Adrenal gland (tissue), 12 donors: Measurements from ENCODE around the gene NDUFAF5. TPM values are rescaled to one million over a fixed set of nuclear protein-coding genes. Genes with fewer than 3 reads are reported as not detected.

ENCODE experiments used
- DNase-seq, 7 donors: peaks; one replicate each; pipeline ENCODE4 v3.0.0-alpha.2; 2019 to 2020
- H3K27ac ChIP-seq, 5 donors: fragments of 200-600 bp; sonication (generic) in 4 of 5; 1 replicate in 3 of 5; 2 replicates in 2 of 5; pipeline versions ENCODE4 v1.5.1 to v1.8.0; 2016 to 2020; ENCODE audit warnings: mild to moderate bottlenecking in 1 of 5
- H3K27me3 ChIP-seq: fragments of 200-600 bp; 2 replicates; pipeline ENCODE4 v1.8.0; 2021
- H3K36me3 ChIP-seq, 2 donors: fragments of 200-600 bp; replicated peaks in 1 of 2; 1 replicate in 1 of 2; 2 replicates in 1 of 2; pipeline versions ENCODE4 v1.5.1 to v1.8.0; 2018 to 2022
- H3K4me1 ChIP-seq, 2 donors: fragments of 200-600 bp; replicated peaks in 1 of 2; 1 replicate in 1 of 2; 2 replicates in 1 of 2; pipeline versions ENCODE4 v1.5.1 to v1.8.0; 2018 to 2021
- H3K4me3 ChIP-seq, 4 donors: fragments of 200-600 bp; sonication (generic) in 3 of 4; one replicate each; pipeline ENCODE4 v1.5.1; 2016 to 2018
- H3K9me3 ChIP-seq, 3 donors: fragments of 200-600 bp; sonication (generic) in 1 of 3; replicated peaks in 1 of 3; 1 replicate in 2 of 3; 2 replicates in 1 of 3; pipeline versions ENCODE4 v1.5.1 to v1.8.0; 2016 to 2021
- CTCF ChIP-seq, 6 experiments: fragments of 450-650 bp in 4 of 6; fragments of 200-600 bp in 2 of 6; sonication (generic) in 1 of 6; IDR thresholded peaks; 1 replicate in 5 of 6; 2 replicates in 1 of 6; pipeline versions ENCODE4 v1.5.1 to v1.8.0; 2016 to 2021; ENCODE audit warnings: antibody characterized with exemption in 6 of 6, mild to moderate bottlenecking in 2 of 6, moderate library complexity in 1 of 6
- POLR2A ChIP-seq, 2 donors: fragments of 450-650 bp; IDR thresholded peaks; one replicate each; pipeline ENCODE4 v1.6.1; 2017; ENCODE audit warnings: antibody characterized with exemption in 2 of 2, mild to moderate bottlenecking in 2 of 2, moderate library complexity in 1 of 2
- WGBS, 4 donors: extraction: QIAGEN DNeasy Blood & Tissue Kit in 2 of 4; methylation state at CpG; one replicate each; pipeline versions ENCODE4 v1.1.5 to v1.1.7; 2013 to 2017; 5-methylcytosine and 5-hydroxymethylcytosine counted together
- intact Hi-C, 2 donors: fragments of 100-400 bp; cut with DNase I; formaldehyde crosslinking; loops; one replicate each; pipeline versions ENCODE4 v1.14.1 to v1.15.0; 2022 to 2023
- polyA plus RNA-seq, 3 donors: library from polyadenylated mRNA; stranded (reverse); fragments of 200-250 nt in 2 of 3; fragments of 350-450 nt in 1 of 3; fragmentation: Illumina TruSeq in 1 of 3; extraction: RNeasy Lipid Tissue Mini Kit (QIAGEN cat#74804) in 1 of 3; gene quantifications; one replicate each; pipeline ENCODE4 v1.2.3, GENCODE V29; 2013 to 2014
- total RNA-seq, 9 donors: library from RNA; depleted of rRNA in 4 of 9; stranded (reverse); fragments of >200 nt in 4 of 9; fragments of 120-200 nt in 1 of 9; fragmentation: NEBNext Ultra II Directional in 1 of 9; extraction: Animal tissue kit (Norgen Biotek cat#: 25700) in 1 of 9; gene quantifications; one replicate each; pipeline versions ENCODE4 v1.1.0 to v1.2.4, GENCODE V29; 2013 to 2023
- donor health status: healthy with polysubstance abuse.
- donor health status: Bipolar disorder and iron deficiency.
- donor health status: DM: yes; HTN: yes; CAD: no.
- donor health status: DM: no; HTN: no; CAD: no.
- donor health status: DM: no; HTN: no; CAD: no.
- donor health status: DM: yes; HTN: yes; CAD: no.

The NDUFAF5 gene
- total and polyA plus RNA-seq, 12 donors, result 6.3 to 54.1 (median 22.9) TPM

- TF ChIP-seq CTCF (IDR thresholded peaks at IDR 0.05) (no peak), POLR2A (IDR thresholded peaks at IDR 0.05) (no peak)
- peak overlapping the region in 1 of 4 donors; percentile 85 for H3K4me3 ChIP-seq
- 86 to 89% (median 87%) methylated on average over 8 of the region's 8 CpGs for WGBS, 4 donors
- peaks cover 22 to 35% of the 10 kb centered on the region in 2 donors for H3K4me1 ChIP-seq
- no peaks in the 10 kb centered on the region for H3K9me3 ChIP-seq
- no peak for DNase-seq
- H3K36me3 ChIP-seq, result peaks cover 0 to 33% of the 10 kb centered on the region in 2 donors
- intact Hi-C loops, result no loop called here
- H3K27ac ChIP-seq, result no peak overlapping the region
- H3K27me3 ChIP-seq, result no peaks in the 10 kb centered on the region
Observed at GRCh38 chr20:13786143-13786828, 1.5 kb downstream of the NDUFAF5 start.

GRCh38 chr20:13788167-13788834 lies 3.5 kb downstream of the NDUFAF5 start:
- H3K27me3 ChIP-seq, result no peaks in the 10 kb centered on the region
- no peak overlapping the region for H3K4me3 ChIP-seq
- intact Hi-C loops, result no loop called here
- H3K36me3 ChIP-seq, result peaks cover 0 to 30% of the 10 kb centered on the region in 2 donors
- DNase-seq, result peak in 5 of 7 donors; percentile 18 to 72 (median 39)
- no peaks in the 10 kb centered on the region for H3K9me3 ChIP-seq
- H3K4me1 ChIP-seq, result peaks cover 22 to 32% of the 10 kb centered on the region in 2 donors
- H3K27ac ChIP-seq, result no peak overlapping the region
- TF ChIP-seq POLR2A (IDR thresholded peaks at IDR 0.05), result no peak
- TF ChIP-seq CTCF (IDR thresholded peaks at IDR 0.05), result peak; percentile 4 to 49 (median 26)
- 4 to 10% (median 9%) methylated on average over 1 of the region's 1 CpG for WGBS, 4 donors

- no peak overlapping the region for H3K4me3 ChIP-seq
- no peak for DNase-seq
- H3K27me3 ChIP-seq, result no peaks in the 10 kb centered on the region
- no peaks in the 10 kb centered on the region for H3K9me3 ChIP-seq
- 83 to 90% (median 90%) methylated on average over 2 of the region's 2 CpGs for WGBS, 4 donors
- no peak overlapping the region for H3K27ac ChIP-seq
- intact Hi-C loops, result no loop called here
- peaks cover 13 to 20% of the 10 kb centered on the region in 2 donors for H3K4me1 ChIP-seq
- H3K36me3 ChIP-seq, result peaks cover 0 to 52% of the 10 kb centered on the region in 2 donors
- no peak for TF ChIP-seq CTCF (IDR thresholded peaks at IDR 0.05)
- TF ChIP-seq POLR2A (IDR thresholded peaks at IDR 0.05), result no peak
Observed at GRCh38 chr20:13790708-13791107, 5.9 kb downstream of the NDUFAF5 start.

- Histone ChIP-seq H3K9me3 (no peaks in the 10 kb centered on the region), H3K27ac (no peak overlapping the region), H3K36me3 (peaks cover 0 to 62% of the 10 kb centered on the region in 2 donors), H3K4me3 (no peak overlapping the region), H3K4me1 (peaks cover 2 to 9% of the 10 kb centered on the region in 2 donors), H3K27me3 (no peaks in the 10 kb centered on the region)
- intact Hi-C loops, result no loop called here
- 81 to 88% (median 87%) methylated on average over 2 of the region's 2 CpGs for WGBS, 4 donors
- DNase-seq, result no peak
- TF ChIP-seq CTCF (IDR thresholded peaks at IDR 0.05), result no peak
Observed at GRCh38 chr20:13791540-13792459, 7.0 kb downstream of the NDUFAF5 start.
